Gastroesophageal sphincter (tissue), 4 donors: Measurements from ENCODE around the gene WDR93. TPM values are rescaled to one million over a fixed set of nuclear protein-coding genes. Genes with fewer than 3 reads are reported as not detected.

Experiments
- ATAC-seq: fragments of 150-250 bp; one replicate; pipeline ENCODE4 v1.9.1; 2016; ENCODE audit warnings: mild to moderate bottlenecking, moderate library complexity
- H3K27ac ChIP-seq, 4 donors: fragments of 200-600 bp; sonication (generic) in 3 of 4; 1 replicate in 3 of 4; 2 replicates in 1 of 4; pipeline ENCODE4 v1.5.1; 2016 to 2019
- H3K27me3 ChIP-seq: fragments of 200-600 bp; sonication (generic); one replicate; pipeline ENCODE4 v1.5.1; 2019
- H3K36me3 ChIP-seq, 2 donors: fragments of 200-600 bp; sonication (generic); one replicate each; pipeline ENCODE4 v1.5.1; 2019; ENCODE audit warnings: control low read depth in 1 of 2
- H3K4me1 ChIP-seq, 3 donors: fragments of 200-600 bp; sonication (generic); 1 replicate in 2 of 3; 2 replicates in 1 of 3; pipeline ENCODE4 v1.5.1; 2016 to 2019; ENCODE audit warnings: control low read depth in 2 of 3
- H3K4me3 ChIP-seq, 2 donors: fragments of 200-600 bp; sonication (generic); one replicate each; pipeline ENCODE4 v1.5.1; 2019; ENCODE audit warnings: mild to moderate bottlenecking in 1 of 2, moderate library complexity in 1 of 2
- H3K9me3 ChIP-seq, 3 donors: fragments of 200-600 bp; sonication (generic); one replicate each; pipeline ENCODE4 v1.5.1; 2017 to 2019; ENCODE audit warnings: control low read depth in 2 of 3
- EP300 ChIP-seq: sonication (generic); formaldehyde crosslinking; IDR thresholded peaks from one replicate; pipeline ENCODE4 v1.6.1; 2017; ENCODE audit warnings: antibody characterized with exemption, mild to moderate bottlenecking
- POLR2A ChIP-seq, 2 donors: fragments of 450-650 bp; IDR thresholded peaks; one replicate each; pipeline ENCODE4 v1.6.1; 2017; ENCODE audit warnings: antibody characterized with exemption in 2 of 2, mild to moderate bottlenecking in 2 of 2, moderate library complexity in 1 of 2
- POLR2AphosphoS5 ChIP-seq: sonication (generic); formaldehyde crosslinking; IDR thresholded peaks from one replicate; pipeline ENCODE4 v1.6.1; 2017; ENCODE audit warnings: antibody characterized with exemption
- WGBS, 2 donors: methylation state at CpG; one replicate each; pipeline ENCODE4 v1.1.5; 2018; ENCODE audit warnings: low coverage in 1 of 2; 5-methylcytosine and 5-hydroxymethylcytosine counted together
- total RNA-seq, 4 donors: library from RNA; depleted of rRNA; stranded (reverse); fragments of >200 nt; gene quantifications; one replicate each; pipeline ENCODE4 v1.1.0, GENCODE V29; 2016
- TF ChIP-seq, protein P1 (sequence below), 4 experiments: fragments of 200-600 bp in 2 of 4; fragments of 450-650 bp in 2 of 4; sonication (generic) in 1 of 4; IDR thresholded peaks; one replicate each; pipeline ENCODE4 v1.5.1; 2017 to 2019; ENCODE audit warnings: antibody characterized with exemption in 4 of 4, mild to moderate bottlenecking in 2 of 4, moderate library complexity in 2 of 4

The WDR93 gene
- total RNA-seq, 4 donors from 2014 or later: 0.15 TPM; not detected in 3

GRCh38 chr15:89767411-89767915, 76.9 kb downstream of the WDR93 start:
- no peak overlapping the region for H3K27ac ChIP-seq
- H3K27me3 ChIP-seq: no peaks in the 10 kb centered on the region
- H3K4me1 ChIP-seq: no peaks in the 10 kb centered on the region
- ATAC-seq: no peak
- H3K36me3 ChIP-seq: no peaks in the 10 kb centered on the region
- no peak overlapping the region for H3K4me3 ChIP-seq
- WGBS, 2 donors: no CpG with 5 or more reads among the region's 8 CpGs
- TF ChIP-seq, protein P1, sequence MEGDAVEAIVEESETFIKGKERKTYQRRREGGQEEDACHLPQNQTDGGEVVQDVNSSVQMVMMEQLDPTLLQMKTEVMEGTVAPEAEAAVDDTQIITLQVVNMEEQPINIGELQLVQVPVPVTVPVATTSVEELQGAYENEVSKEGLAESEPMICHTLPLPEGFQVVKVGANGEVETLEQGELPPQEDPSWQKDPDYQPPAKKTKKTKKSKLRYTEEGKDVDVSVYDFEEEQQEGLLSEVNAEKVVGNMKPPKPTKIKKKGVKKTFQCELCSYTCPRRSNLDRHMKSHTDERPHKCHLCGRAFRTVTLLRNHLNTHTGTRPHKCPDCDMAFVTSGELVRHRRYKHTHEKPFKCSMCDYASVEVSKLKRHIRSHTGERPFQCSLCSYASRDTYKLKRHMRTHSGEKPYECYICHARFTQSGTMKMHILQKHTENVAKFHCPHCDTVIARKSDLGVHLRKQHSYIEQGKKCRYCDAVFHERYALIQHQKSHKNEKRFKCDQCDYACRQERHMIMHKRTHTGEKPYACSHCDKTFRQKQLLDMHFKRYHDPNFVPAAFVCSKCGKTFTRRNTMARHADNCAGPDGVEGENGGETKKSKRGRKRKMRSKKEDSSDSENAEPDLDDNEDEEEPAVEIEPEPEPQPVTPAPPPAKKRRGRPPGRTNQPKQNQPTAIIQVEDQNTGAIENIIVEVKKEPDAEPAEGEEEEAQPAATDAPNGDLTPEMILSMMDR (IDR thresholded peaks at IDR 0.05): no peak
- TF ChIP-seq EP300 (no peak), POLR2AphosphoS5 (no peak), POLR2A (IDR thresholded peaks at IDR 0.05) (no peak)
- H3K9me3 ChIP-seq: no peaks in the 10 kb centered on the region

- Histone ChIP-seq H3K36me3 (no peaks in the 10 kb centered on the region), H3K27ac (no peak overlapping the region), H3K4me1 (no peaks in the 10 kb centered on the region), H3K4me3 (no peak overlapping the region), H3K27me3 (no peaks in the 10 kb centered on the region), H3K9me3 (no peaks in the 10 kb centered on the region)
- peak; percentile 72 for ATAC-seq
- TF ChIP-seq POLR2AphosphoS5: no peak
- WGBS, 2 donors: 28 to 65% methylated on average over 4 of the region's 7 CpGs
Measured at GRCh38 chr15:89768071-89768500, 77.5 kb downstream of the WDR93 start.

GRCh38 chr15:89769366-89769765, 78.8 kb downstream of the WDR93 start:
- TF ChIP-seq, protein P1 (IDR thresholded peaks at IDR 0.05): no peak
- TF ChIP-seq EP300: no peak
- no peak for TF ChIP-seq POLR2AphosphoS5
- TF ChIP-seq POLR2A (IDR thresholded peaks at IDR 0.05): no peak
- Histone ChIP-seq H3K36me3 (no peaks in the 10 kb centered on the region), H3K27ac (no peak overlapping the region), H3K4me1 (no peaks in the 10 kb centered on the region), H3K9me3 (no peaks in the 10 kb centered on the region), H3K4me3 (no peak overlapping the region), H3K27me3 (no peaks in the 10 kb centered on the region)
- no peak for ATAC-seq
- WGBS, 2 donors: 86% methylated on average over 3 of the region's 3 CpGs; no CpG with 5 or more reads in 1 of the 2 donors

GRCh38 chr15:89770041-89770440, 79.4 kb downstream of the WDR93 start:
- Histone ChIP-seq H3K9me3 (no peaks in the 10 kb centered on the region), H3K4me3 (no peak overlapping the region), H3K36me3 (no peaks in the 10 kb centered on the region), H3K4me1 (no peaks in the 10 kb centered on the region), H3K27me3 (no peaks in the 10 kb centered on the region), H3K27ac (no peak overlapping the region)
- WGBS, 2 donors: 75 to 80% methylated on average over 2 to 3 of the region's 3 CpGs
- no peak for ATAC-seq
- TF ChIP-seq EP300: no peak
- TF ChIP-seq, protein P1 (IDR thresholded peaks at IDR 0.05): no peak
- TF ChIP-seq POLR2A (IDR thresholded peaks at IDR 0.05): no peak
- TF ChIP-seq POLR2AphosphoS5: no peak

GRCh38 chr15:89772932-89773583, 82.4 kb downstream of the WDR93 start:
- 0 to 68% methylated on average over 1 to 3 of the region's 3 CpGs for WGBS, 2 donors
- H3K9me3 ChIP-seq: no peaks in the 10 kb centered on the region
- peaks cover 0 to 16% (median 9%) of the 10 kb centered on the region in 3 donors for H3K4me1 ChIP-seq
- H3K36me3 ChIP-seq: no peaks in the 10 kb centered on the region
- TF ChIP-seq POLR2AphosphoS5: no peak
- no peak for ATAC-seq
- no peak overlapping the region for H3K27ac ChIP-seq
- H3K27me3 ChIP-seq: no peaks in the 10 kb centered on the region
- H3K4me3 ChIP-seq: no peak overlapping the region

DNA sequence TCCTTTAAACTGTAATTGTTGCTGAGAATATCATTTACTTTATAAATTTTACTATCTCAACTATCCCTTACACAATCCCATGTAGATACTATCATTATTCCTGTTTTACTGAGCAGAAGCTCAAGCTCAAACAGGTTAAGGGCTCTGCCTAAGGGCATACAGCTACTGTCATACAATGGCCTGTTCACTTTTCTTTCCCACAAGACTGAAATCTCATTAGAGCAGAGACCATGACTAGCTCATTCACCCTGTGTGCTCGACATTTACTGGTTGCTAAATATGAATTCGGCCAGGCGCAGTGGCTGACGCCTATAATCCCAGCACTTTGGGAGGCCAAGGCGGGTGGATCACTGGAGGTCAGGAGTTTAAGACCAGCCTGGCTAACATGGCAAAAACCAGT, 83.9 kb downstream of the WDR93 start:
- Histone ChIP-seq H3K27me3 (no peaks in the 10 kb centered on the region), H3K36me3 (no peaks in the 10 kb centered on the region), H3K4me3 (no peak overlapping the region), H3K4me1 (peaks cover 0 to 16% (median 9%) of the 10 kb centered on the region in 3 donors), H3K9me3 (no peaks in the 10 kb centered on the region), H3K27ac (no peak overlapping the region)
- TF ChIP-seq, protein P1 (IDR thresholded peaks at IDR 0.05): no peak
- TF ChIP-seq EP300 (no peak), POLR2AphosphoS5 (no peak), POLR2A (IDR thresholded peaks at IDR 0.05) (no peak)
- no peak for ATAC-seq
- WGBS, 2 donors: 86 to 100% methylated on average over 4 of the region's 5 CpGs
